ENCODE results near the gene CDC42BPA. TPM values are rescaled to one million over a fixed set of nuclear protein-coding genes. Genes with fewer than 3 reads are reported as not detected.
"Not testable (repeated sequence)": the region's sequence is repeated elsewhere in the genome, so short reads cannot be mapped to it uniquely, and the experiment has no call there.

CDC42BPA gene
- polyA plus RNA-seq, 4 donors = 10.8 to 19.9 (median 13.8) TPM

DNA sequence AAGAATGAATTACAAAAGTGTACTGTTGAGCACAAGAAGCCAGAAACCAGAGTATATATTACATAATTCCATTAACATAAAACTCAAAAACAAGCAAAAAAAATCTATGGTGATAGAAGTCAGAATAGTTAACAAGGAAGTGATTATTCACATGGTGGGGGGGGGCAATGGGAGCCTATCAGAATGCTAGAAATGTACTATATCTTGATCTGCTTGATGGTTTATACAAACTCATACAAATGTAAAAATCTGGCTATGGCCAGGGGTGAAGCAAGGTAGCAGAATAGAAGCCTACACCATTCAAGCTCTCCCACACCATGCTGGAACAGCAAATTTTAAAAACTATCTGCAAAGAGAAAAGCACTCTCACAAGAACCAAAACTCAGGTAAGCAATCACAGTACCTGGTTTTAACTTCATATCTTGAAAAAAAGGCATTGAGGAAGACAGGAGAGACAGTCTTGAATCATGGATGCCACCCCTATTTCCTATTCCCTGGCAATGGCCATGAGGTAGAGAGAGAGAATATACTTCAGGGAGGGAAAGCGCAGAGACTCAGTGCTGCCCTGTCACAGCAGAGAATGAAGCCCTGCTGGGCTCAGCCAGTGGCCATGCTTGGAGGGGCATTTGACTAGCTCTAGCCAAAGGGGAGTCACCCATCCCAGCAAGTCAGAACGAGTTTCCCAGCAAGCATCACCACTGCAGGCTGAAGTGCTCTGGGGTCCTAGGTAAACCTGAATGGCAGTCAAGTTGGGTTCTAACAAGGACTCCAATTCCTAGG is 73.8 kb downstream of the CDC42BPA start:
- WGBS, 3 donors = 69 to 86% (median 84%) methylated on average over 2 of the region's 2 CpGs
- H3K27me3 ChIP-seq (ENCODE audit: control insufficient read depth in 3 of 3, insufficient read depth in 3 of 3, low read length in 3 of 3) = no peaks in the 10 kb centered on the region
- H3K27ac ChIP-seq (ENCODE audit: low read depth in 1 of 3, low read length in 2 of 3) = peak overlapping the region in 1 of 3 donors; percentile 69
- no peak for FAIRE-seq
- H3K36me3 ChIP-seq (ENCODE audit: control insufficient read depth in 3 of 3, insufficient read depth in 2 of 3, low read depth in 1 of 3, low read length in 3 of 3) = peaks cover 0 to 11% (median 1%) of the 10 kb centered on the region in 3 donors
- no peak overlapping the region for H3K4me3 ChIP-seq (ENCODE audit: low read depth in 1 of 3, low read length in 3 of 3)
- peaks cover 0 to 8% of the 10 kb centered on the region in 2 donors for H3K9me3 ChIP-seq (ENCODE audit: control insufficient read depth in 2 of 2, insufficient read depth in 1 of 2, low read depth in 1 of 2, low read length in 1 of 2)
- DNase-seq = peak in 1 of 2 donors; percentile 17
- H3K4me1 ChIP-seq (ENCODE audit: control insufficient read depth in 3 of 3, insufficient read depth in 2 of 3, low read depth in 1 of 3, low read length in 2 of 3) = peaks cover 0 to 11% (median 0%) of the 10 kb centered on the region in 3 donors

DNA sequence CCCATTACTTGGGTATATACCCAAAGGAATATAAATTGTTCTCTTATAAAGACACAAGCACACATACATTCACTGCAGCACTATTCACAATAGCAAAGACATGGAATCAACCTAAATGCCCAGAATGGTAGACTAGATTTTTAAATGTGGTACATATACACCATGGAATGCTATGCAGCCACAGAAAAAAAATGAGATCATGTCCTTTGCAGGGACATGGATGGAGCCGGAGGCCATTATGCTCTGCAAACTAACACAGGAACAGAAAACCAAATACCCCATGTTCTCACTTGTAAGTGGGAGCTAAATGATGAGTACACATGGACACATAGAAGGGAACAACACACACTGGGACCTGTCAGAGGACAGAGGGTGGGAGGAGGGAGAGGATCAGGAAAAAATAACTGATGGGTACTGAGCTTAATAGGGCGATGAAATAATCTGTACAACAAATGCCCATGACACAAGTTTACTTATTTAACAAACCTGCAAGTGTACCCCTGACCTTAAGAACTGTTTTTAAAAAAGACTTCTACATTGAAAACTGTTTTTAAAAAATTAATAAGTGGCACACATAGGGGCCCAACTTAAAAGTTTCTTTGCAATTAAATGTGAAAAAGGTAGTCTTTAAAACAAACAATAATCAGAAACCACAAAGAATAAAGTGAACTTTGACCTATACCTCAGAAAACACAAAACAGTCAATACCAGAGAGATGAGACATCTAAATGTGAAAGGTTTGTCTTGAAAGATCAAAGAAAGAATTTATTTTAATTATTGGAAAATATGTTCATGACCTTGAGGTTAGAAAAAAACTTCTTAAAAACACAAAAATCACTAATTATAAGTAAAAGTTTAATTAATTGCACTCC is 75.2 kb downstream of the CDC42BPA start:
- 53 to 84% (median 68%) methylated on average over 2 of the region's 2 CpGs for WGBS, 3 donors
- FAIRE-seq (no peak), DNase-seq (peak in 1 of 2 donors; percentile 19)
- Histone ChIP-seq H3K27ac (ENCODE audit: low read depth in 1 of 3, low read length in 2 of 3) (no peak overlapping the region), H3K9me3 (ENCODE audit: control insufficient read depth in 2 of 2, insufficient read depth in 1 of 2, low read depth in 1 of 2, low read length in 1 of 2) (peaks cover 0 to 8% of the 10 kb centered on the region in 2 donors), H3K36me3 (ENCODE audit: control insufficient read depth in 3 of 3, insufficient read depth in 2 of 3, low read depth in 1 of 3, low read length in 3 of 3) (peaks cover 0 to 11% (median 1%) of the 10 kb centered on the region in 3 donors), H3K27me3 (ENCODE audit: control insufficient read depth in 3 of 3, insufficient read depth in 3 of 3, low read length in 3 of 3) (no peaks in the 10 kb centered on the region), H3K4me1 (ENCODE audit: control insufficient read depth in 3 of 3, insufficient read depth in 2 of 3, low read depth in 1 of 3, low read length in 2 of 3) (peaks cover 0 to 11% (median 0%) of the 10 kb centered on the region in 3 donors), H3K4me3 (ENCODE audit: low read depth in 1 of 3, low read length in 3 of 3) (no peak overlapping the region)

DNA sequence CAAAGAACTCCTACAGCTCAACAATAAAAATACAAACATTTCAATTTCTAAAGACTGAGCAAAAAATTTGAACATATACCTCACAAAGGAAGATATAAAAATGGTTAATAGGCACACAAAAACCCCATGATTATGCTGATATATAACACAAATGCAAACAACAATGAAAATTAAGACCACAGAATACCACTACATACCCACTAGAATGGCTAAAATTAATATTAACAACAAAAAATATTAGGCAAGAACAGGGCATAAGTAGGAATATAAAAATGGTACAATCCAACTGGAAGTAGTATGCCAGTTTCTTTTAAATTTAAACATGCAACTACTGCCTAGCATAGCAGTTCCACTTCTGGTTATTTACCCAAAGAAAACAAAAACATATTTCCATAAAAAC is 77.3 kb downstream of the CDC42BPA start:
- Histone ChIP-seq H3K4me3 (ENCODE audit: low read depth in 1 of 3, low read length in 3 of 3) (no peak overlapping the region), H3K27me3 (ENCODE audit: control insufficient read depth in 3 of 3, insufficient read depth in 3 of 3, low read length in 3 of 3) (no peaks in the 10 kb centered on the region), H3K4me1 (ENCODE audit: control insufficient read depth in 3 of 3, insufficient read depth in 2 of 3, low read depth in 1 of 3, low read length in 2 of 3) (peaks cover 0 to 11% (median 0%) of the 10 kb centered on the region in 3 donors), H3K27ac (ENCODE audit: low read depth in 1 of 3, low read length in 2 of 3) (no peak overlapping the region), H3K36me3 (ENCODE audit: control insufficient read depth in 3 of 3, insufficient read depth in 2 of 3, low read depth in 1 of 3, low read length in 3 of 3) (peaks cover 0 to 6% (median under 1%) of the 10 kb centered on the region in 3 donors), H3K9me3 (ENCODE audit: control insufficient read depth in 2 of 2, insufficient read depth in 1 of 2, low read depth in 1 of 2, low read length in 1 of 2) (no peaks in the 10 kb centered on the region)
- DNase-seq (no peak), FAIRE-seq (no peak)

GRCh38 chr1:227234998-227235405 is 83.3 kb downstream of the CDC42BPA start:
- DNase-seq = peak; percentile 62 to 64
- Histone ChIP-seq H3K9me3 (ENCODE audit: control insufficient read depth in 2 of 2, insufficient read depth in 1 of 2, low read depth in 1 of 2, low read length in 1 of 2) (no peaks in the 10 kb centered on the region), H3K4me1 (ENCODE audit: control insufficient read depth in 3 of 3, insufficient read depth in 2 of 3, low read depth in 1 of 3, low read length in 2 of 3) (no peaks in the 10 kb centered on the region), H3K27ac (ENCODE audit: low read depth in 1 of 3, low read length in 2 of 3) (no peak overlapping the region), H3K4me3 (ENCODE audit: low read depth in 1 of 3, low read length in 3 of 3) (no peak overlapping the region), H3K36me3 (ENCODE audit: control insufficient read depth in 3 of 3, insufficient read depth in 2 of 3, low read depth in 1 of 3, low read length in 3 of 3) (peaks cover 0 to 4% (median 0%) of the 10 kb centered on the region in 3 donors), H3K27me3 (ENCODE audit: control insufficient read depth in 3 of 3, insufficient read depth in 3 of 3, low read length in 3 of 3) (no peaks in the 10 kb centered on the region)
- FAIRE-seq = no peak
- 60 to 69% (median 64%) methylated on average over 1 of the region's 1 CpG for WGBS, 3 donors

- H3K4me1 ChIP-seq (ENCODE audit: control insufficient read depth in 3 of 3, insufficient read depth in 2 of 3, low read depth in 1 of 3, low read length in 2 of 3); DNase-seq; H3K4me3 ChIP-seq (ENCODE audit: low read depth in 1 of 3, low read length in 3 of 3); H3K27me3 ChIP-seq (ENCODE audit: control insufficient read depth in 3 of 3, insufficient read depth in 3 of 3, low read length in 3 of 3); H3K9me3 ChIP-seq (ENCODE audit: control insufficient read depth in 2 of 2, insufficient read depth in 1 of 2, low read depth in 1 of 2, low read length in 1 of 2); H3K36me3 ChIP-seq (ENCODE audit: control insufficient read depth in 3 of 3, insufficient read depth in 2 of 3, low read depth in 1 of 3, low read length in 3 of 3); H3K27ac ChIP-seq (ENCODE audit: low read depth in 1 of 3, low read length in 2 of 3); FAIRE-seq: not testable (repeated sequence)
- WGBS, 3 donors = 74 to 96% (median 95%) methylated on average over 7 of the region's 7 CpGs
These were observed 87.2 kb downstream of the CDC42BPA start for GRCh38 chr1:227231128-227231527.

DNA sequence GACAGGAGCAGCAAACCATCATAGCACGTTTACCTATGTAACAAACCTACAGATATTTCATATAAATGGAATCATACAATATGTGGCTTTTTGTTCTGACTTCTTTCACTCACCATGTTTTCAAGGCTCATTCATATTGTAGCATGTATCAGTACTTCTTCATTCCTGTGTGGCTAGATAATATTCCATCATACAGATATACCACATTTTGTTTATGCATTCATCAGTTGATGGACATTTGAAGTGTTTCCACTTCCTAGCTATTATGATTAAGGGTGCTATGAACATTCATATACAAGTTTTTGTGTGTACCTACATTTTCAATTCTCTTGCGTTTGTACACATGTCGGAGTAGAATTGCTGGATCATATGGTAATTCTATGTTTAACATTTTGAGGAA is 90.1 kb downstream of the CDC42BPA start:
- no peak for FAIRE-seq

GRCh38 chr1:227227761-227228160 is 90.5 kb downstream of the CDC42BPA start:
- H3K9me3 ChIP-seq (ENCODE audit: control insufficient read depth in 2 of 2, insufficient read depth in 1 of 2, low read depth in 1 of 2, low read length in 1 of 2) = no peaks in the 10 kb centered on the region
- FAIRE-seq = no peak
- DNase-seq = no peak
- H3K36me3 ChIP-seq (ENCODE audit: control insufficient read depth in 3 of 3, insufficient read depth in 2 of 3, low read depth in 1 of 3, low read length in 3 of 3) = peaks cover 0 to 2% (median 0%) of the 10 kb centered on the region in 3 donors
- no peaks in the 10 kb centered on the region for H3K27me3 ChIP-seq (ENCODE audit: control insufficient read depth in 3 of 3, insufficient read depth in 3 of 3, low read length in 3 of 3)
- WGBS, 3 donors = 75 to 90% (median 77%) methylated on average over 2 of the region's 2 CpGs
- H3K27ac ChIP-seq (ENCODE audit: low read depth in 1 of 3, low read length in 2 of 3) = no peak overlapping the region
- H3K4me3 ChIP-seq (ENCODE audit: low read depth in 1 of 3, low read length in 3 of 3) = no peak overlapping the region
- H3K4me1 ChIP-seq (ENCODE audit: control insufficient read depth in 3 of 3, insufficient read depth in 2 of 3, low read depth in 1 of 3, low read length in 2 of 3) = peaks cover 0 to 5% (median 5%) of the 10 kb centered on the region in 3 donors

More for the DNA sequence above, 90.1 kb downstream of the CDC42BPA start:
- no peak overlapping the region for H3K27ac ChIP-seq (ENCODE audit: low read depth in 1 of 3, low read length in 2 of 3)
- H3K9me3 ChIP-seq (ENCODE audit: control insufficient read depth in 2 of 2, insufficient read depth in 1 of 2, low read depth in 1 of 2, low read length in 1 of 2) = no peaks in the 10 kb centered on the region
- H3K4me3 ChIP-seq (ENCODE audit: low read depth in 1 of 3, low read length in 3 of 3) = no peak overlapping the region
- no peak for DNase-seq
- H3K4me1 ChIP-seq (ENCODE audit: control insufficient read depth in 3 of 3, insufficient read depth in 2 of 3, low read depth in 1 of 3, low read length in 2 of 3) = peaks cover 0 to 5% (median under 1%) of the 10 kb centered on the region in 3 donors
- H3K27me3 ChIP-seq (ENCODE audit: control insufficient read depth in 3 of 3, insufficient read depth in 3 of 3, low read length in 3 of 3) = no peaks in the 10 kb centered on the region
- H3K36me3 ChIP-seq (ENCODE audit: control insufficient read depth in 3 of 3, insufficient read depth in 2 of 3, low read depth in 1 of 3, low read length in 3 of 3) = peaks cover 0 to 4% (median 0%) of the 10 kb centered on the region in 3 donors
- 86 to 91% (median 91%) methylated on average over 3 of the region's 3 CpGs for WGBS, 3 donors

DNA sequence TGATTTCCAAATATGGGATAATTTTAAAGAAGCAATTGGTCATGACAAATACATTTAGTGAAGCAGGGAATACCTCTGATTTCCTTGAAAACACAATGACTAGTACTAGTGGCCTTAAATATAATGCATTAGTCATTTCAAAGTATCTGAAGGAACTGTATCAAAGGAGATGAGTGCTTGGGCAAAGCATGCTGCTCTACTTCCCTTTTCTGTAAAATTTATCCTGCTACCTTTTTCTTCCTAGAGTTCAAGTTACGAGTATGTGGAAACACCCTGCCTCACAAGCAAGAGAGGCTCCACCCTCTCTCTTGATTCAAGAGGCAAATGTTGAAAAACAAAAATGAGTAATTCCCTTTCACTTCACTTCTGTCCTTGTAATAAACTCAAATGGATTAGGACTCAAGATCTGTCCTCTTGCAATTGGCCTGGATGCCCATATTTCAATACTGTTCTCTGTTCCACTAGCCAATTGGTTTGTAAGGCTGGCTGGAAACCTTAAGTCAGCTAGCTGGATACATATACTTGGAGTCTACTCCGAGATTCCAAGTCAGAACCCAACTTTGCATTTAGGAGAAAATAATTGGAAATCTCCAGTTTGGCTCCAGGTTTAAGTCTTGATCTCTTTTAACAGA is 92.5 kb downstream of the CDC42BPA start:
- no peaks in the 10 kb centered on the region for H3K36me3 ChIP-seq (ENCODE audit: control insufficient read depth in 3 of 3, insufficient read depth in 2 of 3, low read depth in 1 of 3, low read length in 3 of 3)
- H3K27me3 ChIP-seq (ENCODE audit: control insufficient read depth in 3 of 3, insufficient read depth in 3 of 3, low read length in 3 of 3) = no peaks in the 10 kb centered on the region
- no peak for DNase-seq
- FAIRE-seq = no peak
- no peak overlapping the region for H3K4me3 ChIP-seq (ENCODE audit: low read depth in 1 of 3, low read length in 3 of 3)
- peaks cover 0 to 7% (median 5%) of the 10 kb centered on the region in 3 donors for H3K4me1 ChIP-seq (ENCODE audit: control insufficient read depth in 3 of 3, insufficient read depth in 2 of 3, low read depth in 1 of 3, low read length in 2 of 3)
- H3K9me3 ChIP-seq (ENCODE audit: control insufficient read depth in 2 of 2, insufficient read depth in 1 of 2, low read depth in 1 of 2, low read length in 1 of 2) = no peaks in the 10 kb centered on the region
- H3K27ac ChIP-seq (ENCODE audit: low read depth in 1 of 3, low read length in 2 of 3) = no peak overlapping the region
- 53 to 84% (median 65%) methylated on average over 2 of the region's 2 CpGs for WGBS, 3 donors
